ENCODE data around the gene RNF121.

The RNF121 gene

GRCh38 chr11:71990701-71991100 is 61.9 kb downstream of the RNF121 start:
- no peak for DNase-seq (ENCODE audit: low spot score)

DNA sequence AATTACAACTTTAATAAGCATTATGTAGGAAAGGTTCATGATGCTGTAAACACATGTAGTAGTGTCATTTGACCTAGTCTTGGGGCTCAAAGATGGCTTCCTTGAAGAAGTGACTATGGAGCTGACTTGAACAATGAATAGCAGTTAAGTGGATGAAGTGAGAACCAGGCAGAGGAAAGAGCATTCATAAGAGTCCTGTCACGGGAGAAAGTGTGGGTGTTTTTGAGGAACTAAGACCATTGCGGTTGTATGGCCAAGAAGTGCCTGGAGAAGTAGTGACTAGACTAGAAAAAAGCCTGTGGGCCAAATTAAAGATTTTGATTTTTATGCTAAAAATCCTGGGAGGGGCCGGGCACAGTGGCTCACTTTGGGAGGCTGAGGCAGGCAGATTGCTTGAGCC is 62.6 kb downstream of the RNF121 start:
- DNase-seq (ENCODE audit: low spot score) = peak; percentile 59

- no peak for DNase-seq (ENCODE audit: low spot score)
These were observed 63.4 kb downstream of the RNF121 start for GRCh38 chr11:71992136-71992730.

DNA sequence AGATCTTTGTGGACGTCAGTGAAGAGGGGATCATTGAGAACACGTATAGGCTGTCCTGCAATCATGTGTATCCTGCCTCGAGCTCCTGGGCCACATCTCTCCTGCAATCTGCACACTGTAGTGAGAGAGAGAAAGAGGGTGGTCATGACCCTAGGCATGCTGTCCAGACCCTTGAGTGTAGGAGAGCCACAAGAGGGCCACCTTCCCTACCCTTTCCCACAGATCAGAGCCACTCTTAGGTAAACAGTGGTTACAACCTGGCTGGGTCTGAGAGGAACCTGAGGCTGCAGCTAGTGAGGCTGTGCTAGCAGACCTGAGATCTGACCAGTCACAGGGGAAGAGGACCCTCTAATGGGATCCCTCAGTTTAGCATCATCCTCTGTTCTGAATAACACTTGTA is 65.9 kb downstream of the RNF121 start:
- DNase-seq (ENCODE audit: low spot score) = no peak

GRCh38 chr11:71995726-71996291 is 67.0 kb downstream of the RNF121 start:
- DNase-seq (ENCODE audit: low spot score) = no peak

DNA sequence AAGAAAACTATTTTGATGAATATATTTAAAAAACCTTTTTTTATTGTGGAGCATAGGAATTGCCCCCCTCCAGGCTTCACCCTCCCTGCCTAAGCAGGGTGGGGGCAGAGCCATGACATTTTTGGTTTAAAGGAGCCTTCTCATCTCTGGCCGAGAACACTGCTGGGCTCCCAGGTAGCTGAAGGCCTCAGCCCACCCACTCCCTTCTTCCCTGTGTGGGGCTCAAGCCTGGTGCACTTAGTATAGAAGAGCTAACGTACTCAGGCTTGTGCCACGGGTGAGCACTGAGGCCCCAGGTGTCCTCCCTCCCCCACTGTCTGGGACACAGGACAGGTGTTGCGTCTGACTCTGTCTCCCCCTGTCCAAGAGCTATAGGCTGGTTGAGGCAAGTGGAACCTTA is 67.7 kb downstream of the RNF121 start:
- no peak for DNase-seq (ENCODE audit: low spot score)

GRCh38 chr11:71996946-71997345 is 68.1 kb downstream of the RNF121 start:
- no peak for DNase-seq (ENCODE audit: low spot score)

- no peak for DNase-seq (ENCODE audit: low spot score)
These were observed 68.7 kb downstream of the RNF121 start for GRCh38 chr11:71997594-71997993.

- DNase-seq (ENCODE audit: low spot score) = no peak
These were observed 69.2 kb downstream of the RNF121 start for GRCh38 chr11:71998061-71998460.

DNA sequence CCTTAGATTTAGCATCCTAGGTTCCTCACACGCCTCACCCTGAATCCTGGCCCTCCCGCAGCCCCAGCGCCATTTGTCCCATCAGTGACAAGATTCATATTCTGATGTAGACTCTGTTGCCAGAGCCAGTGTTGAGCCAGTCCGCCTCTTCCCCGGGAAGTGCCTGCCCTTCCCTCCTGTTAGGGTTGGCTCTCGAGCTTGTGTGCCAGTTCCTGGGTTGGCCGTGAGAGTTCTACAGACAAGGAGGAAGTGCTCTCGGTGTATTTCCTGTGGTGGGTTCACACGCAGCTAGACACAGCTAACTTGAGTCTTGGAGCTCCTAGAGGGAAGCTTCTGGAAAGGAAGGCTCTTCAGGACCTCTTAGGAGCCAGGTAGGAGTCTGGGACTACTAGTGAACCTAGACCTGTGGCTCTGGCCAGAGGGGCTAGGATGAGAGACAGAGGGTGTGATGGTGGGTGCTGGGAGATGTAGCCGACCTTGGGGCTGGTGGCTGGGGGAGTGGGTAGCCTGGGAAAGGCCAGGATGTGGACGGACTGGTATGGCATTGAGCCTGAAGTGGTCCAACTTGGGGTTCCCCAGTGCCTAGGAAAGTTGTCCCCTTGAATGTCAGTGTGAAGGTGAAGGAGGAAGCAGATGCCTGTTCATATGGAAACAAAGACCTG is 69.9 kb downstream of the RNF121 start, which contains the start of gene IL18BP:
Gene IL18BP (plus strand): TSS at position 261 of the 662 bp plus-strand sequence. CDS start 1,076 bp downstream, outside the sequence.
- peak; percentile 45 for DNase-seq (ENCODE audit: low spot score)

GRCh38 chr11:71999362-71999761 is 70.5 kb downstream of the RNF121 start:
- no peak for DNase-seq (ENCODE audit: low spot score)

DNA sequence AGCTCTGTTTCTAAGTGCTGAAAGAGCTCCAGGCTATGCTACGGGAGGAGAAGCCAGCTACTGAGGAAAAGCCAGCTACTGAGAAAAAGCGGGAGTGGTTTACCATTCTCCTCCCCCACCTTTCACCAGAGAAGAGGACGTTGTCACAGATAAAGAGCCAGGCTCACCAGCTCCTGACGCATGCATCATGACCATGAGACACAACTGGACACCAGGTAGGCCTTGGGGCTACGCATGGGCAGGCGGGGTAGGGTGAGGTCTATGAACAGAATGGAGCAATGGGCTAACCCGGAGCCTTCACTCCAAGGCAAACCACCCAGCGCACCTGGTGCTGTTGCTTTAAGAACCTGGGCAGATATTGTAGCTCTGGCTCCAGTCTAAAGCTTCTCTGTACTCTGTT is 71.0 kb downstream of the RNF121 start:
- no peak for DNase-seq (ENCODE audit: low spot score)

- no peak for DNase-seq (ENCODE audit: low spot score)
These were observed 71.5 kb downstream of the RNF121 start for GRCh38 chr11:72000202-72000867.

DNA sequence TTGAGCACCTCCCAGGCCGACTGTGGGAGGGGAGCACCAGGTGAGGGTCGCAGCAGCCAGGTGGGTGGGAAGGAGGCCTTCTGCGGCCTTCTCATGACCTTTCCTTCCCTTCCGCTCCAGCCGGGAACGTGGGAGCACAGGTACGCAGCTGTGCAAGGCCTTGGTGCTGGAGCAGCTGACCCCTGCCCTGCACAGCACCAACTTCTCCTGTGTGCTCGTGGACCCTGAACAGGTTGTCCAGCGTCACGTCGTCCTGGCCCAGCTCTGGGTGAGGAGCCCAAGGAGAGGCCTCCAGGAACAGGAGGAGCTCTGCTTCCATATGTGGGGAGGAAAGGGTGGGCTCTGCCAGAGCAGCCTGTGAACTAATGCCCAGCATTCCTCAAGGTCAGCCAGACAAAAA is 72.4 kb downstream of the RNF121 start:
- no peak for DNase-seq (ENCODE audit: low spot score)

DNA sequence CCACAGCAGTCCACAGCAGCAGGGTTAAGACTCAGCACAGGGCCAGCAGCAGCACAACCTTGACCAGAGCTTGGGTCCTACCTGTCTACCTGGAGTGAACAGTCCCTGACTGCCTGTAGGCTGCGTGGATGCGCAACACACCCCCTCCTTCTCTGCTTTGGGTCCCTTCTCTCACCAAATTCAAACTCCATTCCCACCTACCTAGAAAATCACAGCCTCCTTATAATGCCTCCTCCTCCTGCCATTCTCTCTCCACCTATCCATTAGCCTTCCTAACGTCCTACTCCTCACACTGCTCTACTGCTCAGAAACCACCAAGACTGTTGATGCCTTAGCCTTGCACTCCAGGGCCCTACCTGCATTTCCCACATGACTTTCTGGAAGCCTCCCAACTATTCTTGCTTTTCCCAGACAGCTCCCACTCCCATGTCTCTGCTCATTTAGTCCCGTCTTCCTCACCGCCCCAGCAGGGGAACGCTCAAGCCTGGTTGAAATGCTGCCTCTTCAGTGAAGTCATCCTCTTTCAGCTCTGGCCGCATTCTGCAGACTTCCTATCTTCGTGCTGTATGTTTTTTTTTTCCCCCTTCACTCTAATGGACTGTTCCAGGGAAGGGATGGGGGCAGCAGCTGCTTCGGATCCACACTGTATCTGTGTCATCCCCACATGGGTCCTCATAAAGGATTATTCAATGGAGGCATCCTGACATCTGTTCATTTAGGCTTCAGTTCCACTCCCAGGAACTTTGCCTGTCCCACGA is 73.2 kb downstream of the RNF121 start:
- DNase-seq (ENCODE audit: low spot score) = no peak

- no peak for DNase-seq (ENCODE audit: low spot score)
These were observed 74.3 kb downstream of the RNF121 start for GRCh38 chr11:72002841-72003775.

DNA sequence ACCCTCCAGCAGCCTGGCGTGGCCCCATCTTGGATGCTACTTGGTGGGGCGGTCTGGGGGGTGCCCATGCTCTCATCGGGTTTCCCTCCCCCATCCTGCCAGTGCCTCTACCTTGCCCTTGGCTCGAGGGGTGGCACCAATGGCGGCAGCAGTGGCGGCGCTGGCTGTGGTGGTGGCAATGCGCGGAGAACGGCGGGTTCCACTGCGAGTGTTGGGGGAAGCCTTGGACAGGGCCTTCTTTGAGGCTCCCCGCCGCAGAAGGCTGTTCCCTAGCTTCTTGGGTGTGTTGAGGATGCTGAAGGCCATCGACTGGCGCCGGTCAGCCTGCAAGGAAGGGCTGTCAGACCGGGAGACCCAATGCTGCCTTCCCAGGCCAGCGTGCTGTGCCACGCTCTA is 74.9 kb downstream of the RNF121 start:
- DNase-seq (ENCODE audit: low spot score) = no peak

GRCh38 chr11:72004515-72005346 is 75.9 kb downstream of the RNF121 start:
- DNase-seq (ENCODE audit: low spot score) = no peak

DNA sequence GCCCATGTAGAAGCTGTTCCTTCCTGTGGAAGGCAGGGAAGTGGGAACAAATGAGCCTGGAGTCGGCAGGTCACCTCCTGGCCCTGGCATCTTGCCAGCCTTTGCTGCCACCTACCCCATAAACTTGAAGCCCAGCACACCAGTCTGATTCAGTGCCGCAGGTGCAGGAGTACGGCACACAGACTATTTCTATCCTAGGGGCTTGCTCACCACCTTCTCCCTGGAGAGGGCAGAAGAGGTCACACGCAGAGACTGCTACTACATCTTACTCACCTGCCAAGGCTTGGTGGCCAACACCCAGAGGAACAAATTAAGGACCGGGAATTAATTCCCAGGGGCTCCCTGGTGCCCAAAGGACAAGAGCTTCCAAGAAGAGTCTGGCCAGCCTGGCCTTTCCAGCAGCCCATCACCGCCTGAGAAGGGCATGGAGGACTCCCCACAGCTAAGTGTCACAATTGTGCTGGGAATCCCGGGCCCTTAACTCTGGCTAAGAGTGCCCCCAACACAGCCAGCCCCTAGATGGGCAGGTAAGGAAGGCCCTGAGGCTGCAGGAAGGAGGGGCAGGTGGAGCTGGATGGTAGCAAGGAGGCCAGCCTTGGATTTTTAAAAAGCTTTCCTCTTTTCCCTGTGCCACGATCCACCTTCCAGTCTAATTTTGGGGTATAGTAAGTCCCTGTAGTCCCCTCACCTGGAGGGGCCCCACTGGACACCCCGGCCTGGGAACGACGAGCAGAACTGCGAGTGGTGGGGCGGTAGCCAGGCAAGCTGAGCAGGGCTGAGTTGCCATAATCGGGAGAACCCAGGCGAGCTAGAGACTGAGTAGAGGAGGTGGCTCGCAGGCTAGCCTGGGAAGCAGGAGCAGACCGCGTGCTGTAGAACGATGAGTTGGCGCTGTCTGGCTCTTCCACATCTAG is 76.8 kb downstream of the RNF121 start:
- no peak for DNase-seq (ENCODE audit: low spot score)

All from globus pallidus (tissue), 1 donor.